Measurements from ENCODE around the gene SLC7A14. TPM values are rescaled to one million over a fixed set of nuclear protein-coding genes. Genes with fewer than 3 reads are reported as not detected.

Gene SLC7A14
- total RNA-seq, 4 donors from 2014 or later: not detected

- intact Hi-C loops (cut with DNase I; ENCODE audit: low total_unique reads): no loop called here
- no peak overlapping the region for H3K4me3 ChIP-seq (ENCODE audit: low read depth, poor library complexity, severe bottlenecking)
- 77 to 86% methylated on average over 3 of the region's 3 CpGs for WGBS, 2 donors
- TF ChIP-seq POLR2A (IDR thresholded peaks at IDR 0.05) (no peak), CTCF (IDR thresholded peaks at IDR 0.05) (no peak)
- no peak for DNase-seq (ENCODE audit: low spot score in 2 of 2)
Observed at GRCh38 chr3:170542704-170543103, 43.2 kb downstream of the SLC7A14 start.

- DNase-seq (ENCODE audit: low spot score in 2 of 2): no peak
- no peak overlapping the region for H3K4me3 ChIP-seq (ENCODE audit: low read depth, poor library complexity, severe bottlenecking)
- TF ChIP-seq CTCF (IDR thresholded peaks at IDR 0.05) (no peak), POLR2A (IDR thresholded peaks at IDR 0.05) (no peak)
- 85 to 90% methylated on average over 3 of the region's 3 CpGs for WGBS, 2 donors
- intact Hi-C loops (cut with DNase I; ENCODE audit: low total_unique reads): no loop called here
Observed at GRCh38 chr3:170539897-170540296, 46.0 kb downstream of the SLC7A14 start.

- no peak for DNase-seq (ENCODE audit: low spot score in 2 of 2)
- no peak for TF ChIP-seq POLR2A (IDR thresholded peaks at IDR 0.05)
- TF ChIP-seq CTCF (IDR thresholded peaks at IDR 0.05): no peak
- intact Hi-C loops (cut with DNase I; ENCODE audit: low total_unique reads): no loop called here
- no peak overlapping the region for H3K4me3 ChIP-seq (ENCODE audit: low read depth, poor library complexity, severe bottlenecking)
Observed at GRCh38 chr3:170536712-170537111, 49.2 kb downstream of the SLC7A14 start.

- H3K4me3 ChIP-seq (ENCODE audit: low read depth, poor library complexity, severe bottlenecking): no peak overlapping the region
- 76 to 94% methylated on average over 3 of the region's 3 CpGs for WGBS, 2 donors
- TF ChIP-seq CTCF (IDR thresholded peaks at IDR 0.05): no peak
- TF ChIP-seq POLR2A (IDR thresholded peaks at IDR 0.05): no peak
- DNase-seq (ENCODE audit: low spot score in 2 of 2): no peak
- intact Hi-C loops (cut with DNase I; ENCODE audit: low total_unique reads): no loop called here
Observed at GRCh38 chr3:170534227-170534626, 51.6 kb downstream of the SLC7A14 start.

GRCh38 chr3:170532573-170532972 is 53.3 kb downstream of the SLC7A14 start:
- DNase-seq (ENCODE audit: low spot score in 2 of 2): no peak
- 79 to 90% methylated on average over 6 of the region's 6 CpGs for WGBS, 2 donors
- intact Hi-C loops (cut with DNase I; ENCODE audit: low total_unique reads): no loop called here
- TF ChIP-seq CTCF (IDR thresholded peaks at IDR 0.05) (no peak), POLR2A (IDR thresholded peaks at IDR 0.05) (no peak)
- no peak overlapping the region for H3K4me3 ChIP-seq (ENCODE audit: low read depth, poor library complexity, severe bottlenecking)

GRCh38 chr3:170531657-170532335 is 54.1 kb downstream of the SLC7A14 start:
- DNase-seq (ENCODE audit: low spot score in 2 of 2): peak in 1 of 2 donors; percentile 61
- no peak for TF ChIP-seq CTCF (IDR thresholded peaks at IDR 0.05)
- TF ChIP-seq POLR2A (IDR thresholded peaks at IDR 0.05): no peak
- H3K4me3 ChIP-seq (ENCODE audit: low read depth, poor library complexity, severe bottlenecking): no peak overlapping the region
- WGBS, 2 donors: 33 to 42% methylated on average over 7 of the region's 7 CpGs
- intact Hi-C loops (cut with DNase I; ENCODE audit: low total_unique reads): no loop called here
